Hematopoietic multipotent progenitor cell (in vitro differentiated cells): Measurements from ENCODE around the gene PIEZO1. TPM values are rescaled to one million over a fixed set of nuclear protein-coding genes. Genes with fewer than 3 reads are reported as not detected.

Source experiments
- DNase-seq, 3 donors: peaks; one replicate each; pipeline ENCODE4 v3.0.0-alpha.2; 2011 to 2015; ENCODE audit warnings: low read depth in 2 of 3, low spot score in 2 of 3
- total RNA-seq: library from RNA; depleted of rRNA; stranded (reverse); fragments of >200 nt; gene quantifications from one replicate; pipeline ENCODE4 v1.2.3, GENCODE V29; 2012

Gene PIEZO1
- total RNA-seq, 1 donor, result 394 TPM

GRCh38 chr16:88706229-88706964 lies 78.6 kb downstream of the PIEZO1 start, which contains the start of the genes CTU2 and RNF166:
TSS of gene CTU2 (plus strand) at chr16:88706503. CDS start at chr16:88706531, 28 bp downstream.
TSS of gene RNF166 (minus strand) at chr16:88706408. CDS start at chr16:88706325, 83 bp downstream.
- DNase-seq, result peak; percentile 86 to 90 (median 88)

GRCh38 chr16:88705801-88706228 lies 79.2 kb downstream of the PIEZO1 start:
- DNase-seq, result no peak

- no peak for DNase-seq
Measured at GRCh38 chr16:88705076-88705684, 79.8 kb downstream of the PIEZO1 start.

DNA sequence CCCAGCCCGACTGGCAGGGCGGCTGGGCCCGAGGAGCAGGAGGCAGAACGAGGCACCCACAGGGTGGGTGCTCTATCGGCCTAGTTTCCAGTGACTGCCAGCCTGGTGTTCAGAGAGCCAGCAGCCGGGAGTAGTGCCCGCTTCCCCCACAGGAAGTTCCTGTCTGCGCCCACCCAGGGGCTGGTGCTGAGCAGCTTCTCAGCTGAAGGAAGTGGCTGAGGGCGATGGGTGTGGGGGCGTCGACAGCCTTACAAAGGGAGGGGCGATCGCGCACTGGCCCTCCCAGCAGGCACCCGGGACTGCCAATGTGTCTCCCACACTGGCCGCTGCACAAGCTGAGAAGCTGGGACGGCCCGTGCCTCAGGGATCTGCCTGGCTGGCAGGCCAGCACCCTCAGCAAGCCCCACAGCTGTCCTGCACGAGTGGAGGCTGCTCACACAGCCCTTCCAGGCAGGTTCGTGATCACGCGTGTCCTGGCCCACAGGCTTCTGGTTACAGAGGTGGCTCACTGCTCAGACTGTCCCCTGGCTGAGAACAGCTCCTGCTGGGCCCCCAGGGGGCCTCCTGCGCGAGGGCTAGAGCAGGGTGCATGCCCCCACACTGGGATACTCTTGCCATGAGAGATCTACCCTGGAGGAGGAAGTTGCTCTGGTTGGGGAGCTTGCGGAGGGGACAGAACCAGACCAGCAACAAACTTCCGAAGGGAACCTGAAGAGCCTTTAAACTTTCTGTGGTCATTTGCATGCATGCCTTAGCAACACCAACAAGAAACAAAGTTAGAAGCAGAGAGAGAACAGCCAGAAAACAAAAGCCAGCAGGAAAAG lies 81.3 kb downstream of the PIEZO1 start:
- peak in 2 of 3 donors; percentile 73 to 75 for DNase-seq

DNA sequence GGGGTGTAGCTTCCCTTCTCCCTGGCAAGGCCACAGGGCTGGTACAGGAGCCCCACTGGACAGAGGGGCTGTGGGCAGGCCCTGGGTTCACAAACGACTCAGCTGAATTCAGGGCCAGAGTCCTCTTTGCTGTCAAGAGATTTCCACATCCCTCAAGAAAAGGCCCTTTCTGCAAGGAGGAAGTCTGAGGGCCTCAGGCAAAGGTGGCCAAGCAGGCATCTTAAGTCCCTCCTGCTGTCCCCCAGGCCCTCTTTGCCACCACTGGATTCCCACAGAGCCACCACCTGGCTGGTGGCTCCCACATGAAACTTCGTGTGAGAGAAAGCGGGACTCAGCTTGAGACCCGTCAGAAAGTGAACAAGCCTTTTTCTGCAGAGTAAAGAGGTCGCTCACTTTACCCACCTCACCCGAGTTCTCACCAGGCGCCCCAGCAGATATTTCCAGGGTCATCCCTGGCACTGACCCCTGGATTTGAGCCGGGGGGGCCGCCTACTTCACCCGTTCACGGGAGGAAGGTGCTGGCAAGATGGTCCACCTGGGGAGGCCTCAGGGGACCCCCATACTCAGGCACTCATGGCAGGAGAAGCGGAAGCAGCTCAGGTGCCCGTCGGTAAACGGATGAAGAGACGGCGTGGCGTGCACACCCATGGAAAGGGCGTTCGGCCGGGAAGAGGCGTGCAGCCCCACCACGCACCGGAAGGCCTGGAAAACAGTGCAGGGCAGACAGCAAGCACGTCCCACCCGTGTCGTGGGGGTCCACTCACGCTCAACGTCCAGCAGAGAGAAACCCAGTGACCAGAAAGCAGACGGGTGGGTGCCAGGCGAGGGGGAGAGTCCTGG lies 82.4 kb downstream of the PIEZO1 start:
- DNase-seq, result no peak

DNA sequence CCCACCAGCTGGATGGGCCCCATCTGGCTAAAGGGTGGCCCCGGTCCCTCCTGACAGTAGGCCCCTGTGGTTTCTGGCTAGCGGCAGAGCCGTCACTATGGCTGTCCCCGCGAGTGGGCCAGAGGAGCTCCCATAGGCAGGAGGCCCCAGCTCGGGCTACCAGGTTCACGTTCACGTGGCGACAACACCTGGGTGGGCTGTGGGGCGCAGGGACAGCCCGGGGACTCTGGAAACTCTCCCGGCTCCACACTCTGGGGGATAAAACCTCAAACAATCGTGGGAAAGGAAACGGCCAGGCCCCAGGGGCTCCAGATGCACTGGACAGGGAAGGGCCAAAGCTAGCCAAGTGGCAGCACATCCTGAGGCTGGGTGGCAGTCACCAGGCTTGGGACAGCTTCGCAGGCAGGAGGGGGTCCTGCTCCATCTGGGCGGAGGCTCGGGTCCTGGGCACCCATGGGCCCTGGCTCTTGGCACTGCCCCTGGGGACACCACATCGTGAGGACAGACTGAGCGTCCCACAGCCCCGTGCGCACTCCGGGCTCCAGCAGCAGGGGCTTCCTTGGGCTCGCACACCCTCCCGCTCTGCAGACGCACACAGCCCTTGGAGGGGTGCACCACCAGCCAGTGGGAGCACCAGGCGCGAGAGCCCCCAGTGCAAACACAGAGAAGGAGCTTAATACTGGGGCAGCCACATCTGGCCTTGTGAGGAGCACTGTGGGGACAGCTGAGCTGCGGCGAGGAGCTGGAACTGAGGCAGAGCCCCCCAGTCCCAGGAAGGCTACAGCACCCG lies 83.2 kb downstream of the PIEZO1 start:
- DNase-seq, result no peak

GRCh38 chr16:88700636-88701482 lies 84.2 kb downstream of the PIEZO1 start:
- peak; percentile 75 to 98 (median 98) for DNase-seq

DNA sequence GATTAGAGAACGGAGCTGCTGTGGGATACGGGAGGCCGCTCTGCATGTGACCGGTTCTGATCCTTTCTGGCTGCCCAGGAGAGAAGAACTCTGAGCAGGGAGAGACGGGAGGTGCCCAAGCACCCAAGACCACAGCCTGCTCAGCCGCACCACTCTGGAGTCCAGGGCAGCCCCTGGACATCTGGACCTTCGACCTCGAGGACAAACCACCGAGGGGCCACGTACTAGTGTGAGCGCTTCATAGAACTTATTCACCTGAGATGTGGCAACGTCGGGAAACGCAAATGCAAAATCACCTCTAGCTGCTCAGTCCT lies 84.7 kb downstream of the PIEZO1 start:
- DNase-seq, result no peak

GRCh38 chr16:88699180-88699579 lies 85.8 kb downstream of the PIEZO1 start:
- DNase-seq, result no peak

- DNase-seq, result no peak
Measured at GRCh38 chr16:88698646-88699045, 86.4 kb downstream of the PIEZO1 start.

DNA sequence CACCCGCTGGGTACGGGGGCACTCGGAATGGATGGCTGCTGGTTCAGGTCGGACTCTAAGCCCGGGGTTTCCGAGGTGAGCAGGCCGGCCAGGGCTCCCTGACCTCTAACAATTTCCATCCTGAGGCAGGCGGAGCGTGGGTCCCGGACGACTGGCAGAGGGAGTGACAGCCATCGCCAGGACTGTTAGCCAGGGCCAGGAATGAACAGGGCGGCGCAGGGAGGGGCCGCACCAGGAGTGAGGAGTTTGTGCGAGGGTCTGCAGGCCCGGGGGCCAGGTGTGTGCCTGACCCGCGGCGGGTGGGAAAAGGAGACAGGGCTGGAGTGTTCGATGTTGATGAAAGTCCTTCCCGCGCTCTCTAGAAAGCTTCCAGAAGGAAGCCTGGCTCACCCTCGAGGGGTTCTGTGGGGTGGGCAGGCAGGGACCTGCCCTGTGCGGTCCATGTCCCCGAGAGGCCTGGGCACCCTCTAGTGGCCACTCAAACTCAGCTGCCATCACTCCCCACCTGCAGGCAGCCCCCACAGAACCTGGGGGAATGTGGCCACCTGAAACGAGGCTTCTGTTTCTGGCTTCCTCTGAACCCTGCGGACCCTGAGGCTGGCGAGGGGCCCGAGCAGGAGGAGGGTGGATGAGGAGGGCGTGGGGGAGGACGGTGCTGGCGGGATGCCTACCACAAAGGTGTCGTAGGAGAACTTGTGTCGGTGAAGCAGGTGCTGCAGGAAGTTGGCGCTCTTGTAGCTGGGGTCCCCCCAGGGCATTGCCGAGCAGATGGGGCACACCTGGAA lies 87.0 kb downstream of the PIEZO1 start:
- DNase-seq, result no peak

DNA sequence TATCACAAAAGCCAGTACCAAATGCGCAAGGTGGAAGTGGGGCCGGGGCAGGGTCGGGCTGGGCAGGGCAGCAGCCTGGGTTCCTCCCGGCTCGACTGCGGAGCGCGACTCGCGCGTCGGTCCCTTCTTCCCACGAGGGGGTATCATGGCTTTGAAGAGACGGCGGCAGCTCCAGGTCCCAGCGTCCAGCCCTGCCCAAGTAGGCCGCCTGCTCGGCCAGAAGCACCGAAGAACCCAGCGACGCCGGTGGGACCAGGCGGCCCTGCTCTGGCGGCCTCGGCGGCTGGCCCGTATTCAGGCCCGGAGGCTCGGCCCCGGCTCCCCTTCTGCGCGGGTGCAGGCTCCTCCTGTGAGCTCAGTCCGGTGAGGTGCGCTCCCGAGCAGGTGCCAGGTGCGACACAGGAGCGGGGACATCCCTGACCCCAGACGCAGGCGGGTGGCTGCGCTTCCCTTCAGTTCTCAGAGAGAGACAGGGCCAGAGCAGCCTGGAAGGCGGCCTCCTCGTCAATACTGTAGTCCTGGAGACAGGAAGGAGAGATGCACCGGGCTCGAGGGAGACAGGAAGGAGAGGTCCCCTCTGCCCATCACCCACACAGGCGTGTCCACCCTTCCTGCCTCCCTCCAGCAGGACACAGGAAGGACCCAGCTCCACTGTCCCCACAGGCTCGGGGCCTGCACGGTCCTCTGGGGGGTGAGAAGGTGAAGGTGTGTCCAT lies 87.7 kb downstream of the PIEZO1 start:
- DNase-seq, result no peak

- DNase-seq, result no peak
Measured at GRCh38 chr16:88696441-88696840, 88.6 kb downstream of the PIEZO1 start.

GRCh38 chr16:88695753-88696152 lies 89.3 kb downstream of the PIEZO1 start:
- DNase-seq, result no peak

- no peak for DNase-seq
Measured at GRCh38 chr16:88695218-88695617, 89.8 kb downstream of the PIEZO1 start.

- DNase-seq, result no peak
Measured at GRCh38 chr16:88694221-88695087, 90.6 kb downstream of the PIEZO1 start.
